CD4-positive, alpha-beta T cell (primary cell): ENCODE measurements around the gene CHST10. TPM values are rescaled to one million over a fixed set of nuclear protein-coding genes. Genes with fewer than 3 reads are reported as not detected.

Experiments used
- ATAC-seq: fragments of 200-7000 bp; cut with Tn5 transposase; one replicate; pipeline ENCODE4 v1.10.0; 2022; ENCODE audit warnings: mild to moderate bottlenecking; ENCODE audit not compliant: poor library complexity
- CTCF ChIA-PET: fragments of 350-600 bp; sonication (Branson Sonifier 250); formaldehyde crosslinking; loops from one replicate; lab custom pipeline; 2021; ENCODE audit warnings: antibody characterized with exemption, inconsistent platforms; lab: Charles Lee
- POLR2A ChIA-PET: fragments of 350-600 bp; sonication (Branson Sonifier 250); formaldehyde crosslinking; loops from one replicate; lab custom pipeline; 2021; ENCODE audit warnings: antibody characterized with exemption, inconsistent platforms; lab: Charles Lee
- DNase-seq, 14 experiments: peaks; one replicate each; pipeline ENCODE4 v3.0.0-alpha.2; 2013 to 2020; ENCODE audit warnings: mixed read lengths in 2 of 14
- H3K27ac ChIP-seq, 2 donors: one replicate each; pipeline versions ENCODE4 v1.5.1 to v1.7.0; 2013; ENCODE audit warnings: low read length in 2 of 2, low read depth in 1 of 2, mild to moderate bottlenecking in 1 of 2
- H3K27me3 ChIP-seq, 2 experiments: 1 replicate in 1 of 2; 2 replicates in 1 of 2; pipeline versions ENCODE4 v1.6.1 to v1.7.0; 2013; ENCODE audit warnings: low read length in 2 of 2, control low read depth in 1 of 2, mild to moderate bottlenecking in 1 of 2, moderate library complexity in 1 of 2; ENCODE audit not compliant: insufficient read depth in 2 of 2, control insufficient read depth in 1 of 2
- H3K36me3 ChIP-seq: one replicate; pipeline ENCODE4 v1.6.1; 2013; ENCODE audit warnings: low read length, control low read depth; ENCODE audit not compliant: insufficient read depth
- H3K4me1 ChIP-seq: one replicate; pipeline ENCODE4 v1.6.1; 2013; ENCODE audit warnings: low read length, control low read depth; ENCODE audit not compliant: insufficient read depth
- H3K4me3 ChIP-seq: one replicate; pipeline ENCODE4 v1.5.1; 2013; ENCODE audit warnings: mild to moderate bottlenecking, low read length, moderate library complexity
- H3K9me3 ChIP-seq, 2 experiments: 1 replicate in 1 of 2; 2 replicates in 1 of 2; pipeline versions ENCODE4 v1.6.1 to v1.7.0; 2013; ENCODE audit warnings: low read length in 2 of 2, mild to moderate bottlenecking in 2 of 2, control low read depth in 1 of 2, moderate library complexity in 1 of 2; ENCODE audit not compliant: control insufficient read depth in 1 of 2, insufficient read depth in 1 of 2
- H3K27ac Mint-ChIP-seq: one replicate; pipeline ENCODE4 v1.8.0; 2020; ENCODE audit warnings: mixed read lengths
- H3K27me3 Mint-ChIP-seq: one replicate; pipeline ENCODE4 v1.8.0; 2021; ENCODE audit warnings: mixed read lengths
- H3K36me3 Mint-ChIP-seq: one replicate; pipeline ENCODE4 v1.8.0; 2021; ENCODE audit warnings: low read depth, mixed read lengths
- H3K4me1 Mint-ChIP-seq: one replicate; pipeline ENCODE4 v1.8.0; 2021; ENCODE audit warnings: low read depth, mixed read lengths
- H3K4me3 Mint-ChIP-seq: one replicate; pipeline ENCODE4 v1.8.0; 2020; ENCODE audit warnings: mild to moderate bottlenecking, mixed read lengths
- H3K9me3 Mint-ChIP-seq: one replicate; pipeline ENCODE4 v1.8.0; 2020; ENCODE audit warnings: mixed read lengths
- CTCF ChIP-seq: fragments of 200-600 bp; IDR thresholded peaks from one replicate; pipeline ENCODE4 v1.8.0; 2022; ENCODE audit warnings: antibody characterized with exemption, mild to moderate bottlenecking
- intact Hi-C, 2 experiments: fragments of 100-400 bp; cut with DNase I in 1 of 2; cut with micrococcal nuclease in 1 of 2; formaldehyde crosslinking; loops; one replicate each; pipeline versions ENCODE4 v1.15.1 to v1.9.0; 2023 to 2025; cut with DNase I, micrococcal nuclease
- total RNA-seq, 174 experiments: library from RNA in 2 of 174; stranded (reverse) in 2 of 174; gene quantifications; one replicate each; pipeline ENCODE4 v1.2.3 and lab custom pipeline; 2021 to 2026

Gene CHST10
- total RNA-seq, 2 experiments from 2014 or later: 1.5 to 1.9 TPM

- TF ChIP-seq CTCF: no peak
- H3K27me3 Mint-ChIP-seq: peaks cover under 1% of the 10 kb centered on the region
- Histone ChIP-seq H3K4me3 (no peak overlapping the region), H3K36me3 (no peaks in the 10 kb centered on the region), H3K27me3 (no peaks in the 10 kb centered on the region), H3K4me1 (peaks cover 12% of the 10 kb centered on the region), H3K9me3 (no peaks in the 10 kb centered on the region), H3K27ac (no peak overlapping the region)
- H3K27ac Mint-ChIP-seq: no peak overlapping the region
- CTCF ChIA-PET: no interaction called here
- no peaks in the 10 kb centered on the region for H3K36me3 Mint-ChIP-seq
- H3K4me1 Mint-ChIP-seq: peaks cover 13% of the 10 kb centered on the region
- intact Hi-C loops: no loop called here
- DNase-seq (no peak), ATAC-seq (no peak)
- POLR2A ChIA-PET: interaction anchor here (1.9 kb wide), 1 partner anchor 144 kb away, joined by 7 read pairs; the partner anchor contains the start of gene PDCL3
- H3K9me3 Mint-ChIP-seq: no peaks in the 10 kb centered on the region
- peak overlapping the region; percentile 83 for H3K4me3 Mint-ChIP-seq
Observed at GRCh38 chr2:100418406-100418962, 1.0 kb upstream of the CHST10 start.

DNA sequence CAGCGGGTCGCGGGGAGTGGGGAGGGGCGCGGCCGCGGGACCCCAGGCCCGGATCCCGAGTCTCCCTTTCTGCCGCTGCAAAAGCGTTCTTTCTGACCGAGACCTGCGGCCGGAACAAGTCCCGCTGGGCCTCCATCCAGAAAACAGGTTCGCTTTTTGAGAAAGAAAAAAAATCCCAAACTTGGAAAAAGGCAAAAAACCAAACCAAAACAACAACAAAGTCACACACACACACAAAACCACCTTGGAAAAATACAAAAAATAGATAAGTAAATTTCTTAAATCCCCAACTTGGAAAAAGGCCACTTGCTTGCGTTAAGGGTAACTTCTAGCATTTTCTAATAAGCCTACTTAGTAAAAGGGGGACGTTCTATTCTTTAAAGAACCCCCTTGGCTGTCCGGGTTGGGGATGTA is 250 bp upstream of the CHST10 start:
- ChIA-PET CTCF (no interaction called here), POLR2A (interaction anchor here (1.9 kb wide), 1 partner anchor 145 kb away, joined by 7 read pairs; the partner anchor contains the start of gene PDCL3)
- intact Hi-C loops: no loop called here
- Mint-ChIP-seq H3K36me3 (no peaks in the 10 kb centered on the region), H3K4me1 (peaks cover 13% of the 10 kb centered on the region), H3K27ac (no peak overlapping the region), H3K9me3 (no peaks in the 10 kb centered on the region), H3K4me3 (peak overlapping the region; percentile 83), H3K27me3 (no peaks in the 10 kb centered on the region)
- TF ChIP-seq CTCF: no peak
- Histone ChIP-seq H3K4me3 (peak overlapping the region; percentile 65), H3K27ac (no peak overlapping the region), H3K36me3 (no peaks in the 10 kb centered on the region), H3K4me1 (peaks cover 12% of the 10 kb centered on the region), H3K9me3 (no peaks in the 10 kb centered on the region), H3K27me3 (no peaks in the 10 kb centered on the region)
- no peak for DNase-seq
- no peak for ATAC-seq

DNA sequence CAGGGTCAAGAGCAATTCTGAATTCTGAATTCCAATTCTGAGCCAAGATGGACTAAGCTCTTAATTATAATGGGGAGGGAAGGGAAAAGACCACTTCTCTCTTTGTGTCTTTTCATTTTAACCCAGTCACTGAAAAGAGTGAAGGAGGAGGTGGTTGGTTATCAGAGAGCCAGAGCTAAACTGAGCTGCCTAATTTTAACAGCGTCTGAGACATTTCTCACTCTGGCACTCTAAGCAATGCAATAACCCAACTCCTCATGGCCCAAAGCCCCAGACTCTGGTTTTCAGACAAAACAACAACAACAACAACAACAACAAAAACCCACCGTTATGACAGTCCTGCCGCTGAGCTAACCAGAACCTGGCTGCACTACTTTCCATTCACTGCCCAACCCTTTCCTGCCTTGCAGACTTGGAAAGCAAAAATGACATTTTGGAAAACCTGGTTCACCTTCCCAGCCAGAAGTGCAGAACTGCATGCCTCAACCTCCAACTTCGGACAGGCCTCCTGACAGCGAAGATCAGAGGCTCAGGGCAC is 1.0 kb downstream of the CHST10 start:
- Mint-ChIP-seq H3K4me1 (peaks cover 13% of the 10 kb centered on the region), H3K36me3 (no peaks in the 10 kb centered on the region), H3K27ac (no peak overlapping the region), H3K4me3 (peak overlapping the region; percentile 80), H3K27me3 (no peaks in the 10 kb centered on the region), H3K9me3 (no peaks in the 10 kb centered on the region)
- Histone ChIP-seq H3K36me3 (no peaks in the 10 kb centered on the region), H3K4me1 (peaks cover 12% of the 10 kb centered on the region), H3K27me3 (no peaks in the 10 kb centered on the region), H3K27ac (no peak overlapping the region), H3K9me3 (no peaks in the 10 kb centered on the region), H3K4me3 (peak overlapping the region; percentile 65)
- CTCF ChIA-PET: no interaction called here
- DNase-seq (no peak), ATAC-seq (no peak)
- intact Hi-C loops: no loop called here
- POLR2A ChIA-PET: interaction anchor here (1.0 to 1.9 kb wide), 2 partner anchors 63 to 146 kb away, joined by 3 to 7 read pairs; partner anchors contain the start of gene PDCL3
- no peak for TF ChIP-seq CTCF
